ENCODE measurements around the gene SLC7A14. TPM values are rescaled to one million over a fixed set of nuclear protein-coding genes. Genes with fewer than 3 reads are reported as not detected.

SLC7A14 gene
- total and polyA plus RNA-seq, 10 of the 15 experiments (the other 5 are each of a cell fraction or from before 2014, with no cell fraction given) = not detected

GRCh38 chr3:170493712-170494182 is 92.1 kb downstream of the SLC7A14 start:
- SMC1A ChIA-PET (ENCODE audit: uncharacterized antibody, unreplicated experiment) = no interaction called here

More at GRCh38 chr3:170493712-170494182, 92.1 kb downstream of the SLC7A14 start:
- ChIA-PET POLR2A (no interaction called here), RAD21 (ENCODE audit: unreplicated experiment) (no interaction called here), CTCF (interaction anchor here (1.0 kb wide), 1 partner anchor 318 kb away, joined by 3 read pairs; no protein-coding TSS in a partner anchor)
- Histone ChIP-seq H2AFZ (ENCODE audit: control insufficient read depth, low read depth, low read length) (no peak overlapping the region), H3K4me3 (no peak overlapping the region), H4K20me1 (ENCODE audit: control insufficient read depth, insufficient read depth) (no peaks in the 10 kb centered on the region), H3K27me3 (replicated peaks in 1 of 2; ENCODE audit: control insufficient read depth in 2 of 2, insufficient read depth in 2 of 2, low read length in 1 of 2) (no peaks in the 10 kb centered on the region), H3K79me2 (ENCODE audit: control insufficient read depth, insufficient read depth, low read length) (no peaks in the 10 kb centered on the region), H3K4me1 (ENCODE audit: control insufficient read depth, insufficient read depth, low read length) (no peaks in the 10 kb centered on the region), H3K9me3 (replicated peaks; ENCODE audit: control insufficient read depth, insufficient read depth, low read length) (no peaks in the 10 kb centered on the region), H3K9ac (ENCODE audit: control insufficient read depth, insufficient read depth, low read length) (no peak overlapping the region), H3K4me2 (ENCODE audit: control insufficient read depth, insufficient read depth) (no peak overlapping the region), H3K27ac (ENCODE audit: control insufficient read depth, insufficient read depth) (no peak overlapping the region), H3K36me3 (ENCODE audit: control insufficient read depth in 2 of 2, insufficient read depth in 2 of 2, low read length in 1 of 2) (no peaks in the 10 kb centered on the region)
- DNase-seq (ENCODE audit: low read depth, low spot score) (no peak), FAIRE-seq (no peak), ATAC-seq (no peak)
- in situ Hi-C loops (cut with MboI) = no loop called here
- intact Hi-C loops (cut with micrococcal nuclease; ENCODE audit: unreplicated experiment) = no loop called here
- WGBS (ENCODE audit: insufficient coverage, insufficient replicate concordance, low lambda C conversion rate, missing lambda C conversion rate) = 48% methylated on average over 2 of the region's 2 CpGs
- no TSS peak for BruUV-seq (replicated peaks)
- TF ChIP-seq RBBP5 (conservative IDR thresholded peaks at IDR 0.05) (no peak), SPI1 (IDR thresholded peaks at IDR 0.05; ENCODE audit: borderline replicate concordance, insufficient read depth, low read depth, low read length) (no peak), MAX (IDR thresholded peaks at IDR 0.05; ENCODE audit: low read depth, low read length) (no peak), SMC3 (IDR thresholded peaks at IDR 0.05; ENCODE audit: borderline replicate concordance, low read length) (no peak), NKRF (conservative IDR thresholded peaks at IDR 0.05) (no peak)
